Neural cell (in vitro differentiated cells): ENCODE measurements around the gene MYO1G. TPM values are rescaled to one million over a fixed set of nuclear protein-coding genes. Genes with fewer than 3 reads are reported as not detected.

ENCODE experiments used
- H2AFZ ChIP-seq: fragments of 200-600, 300-800 bp; sonication (generic), shearing (Covaris generic); 2 replicates; pipeline ENCODE4 v1.6.0; 2014; ENCODE audit warnings: low read depth, mild to moderate bottlenecking, antibody characterized with exemption, low read length, moderate library complexity
- H3F3A ChIP-seq: fragments of 200-600 bp; shearing (Covaris generic); 2 replicates; pipeline ENCODE4 v1.6.1; 2016; ENCODE audit warnings: mild to moderate bottlenecking, moderate library complexity, mixed read lengths, antibody characterized with exemption, low read length; ENCODE audit not compliant: insufficient read depth, poor library complexity, severe bottlenecking
- H3K27ac ChIP-seq: fragments of 200-600, 300-800 bp; sonication (generic), shearing (Covaris generic); 2 replicates; pipeline ENCODE4 v1.5.1; 2014; ENCODE audit warnings: mild to moderate bottlenecking, low read length, moderate library complexity
- H3K27me3 ChIP-seq: fragments of 300-800, 200-600 bp; sonication (generic), shearing (Covaris generic); 2 replicates; pipeline ENCODE4 v1.6.0; 2014; ENCODE audit warnings: mild to moderate bottlenecking, low read depth, low read length, moderate library complexity; ENCODE audit not compliant: insufficient read depth
- H3K36me3 ChIP-seq: fragments of 300-800, 200-600 bp; sonication (generic), shearing (Covaris generic); 2 replicates; pipeline ENCODE4 v1.5.1; 2014; ENCODE audit warnings: mild to moderate bottlenecking, antibody characterized with exemption, low read length, moderate library complexity; ENCODE audit not compliant: insufficient read depth
- H3K4me2 ChIP-seq: fragments of 300-800, 200-600 bp; sonication (generic), shearing (Covaris generic); 2 replicates; pipeline ENCODE4 v1.6.0; 2014; ENCODE audit warnings: mild to moderate bottlenecking, low read length
- H3K4me3 ChIP-seq: fragments of 300-800, 200-600 bp; sonication (generic), shearing (Covaris generic); 2 replicates; pipeline ENCODE4 v1.5.1; 2014; ENCODE audit warnings: mild to moderate bottlenecking, low read length, moderate library complexity
- H3K79me2 ChIP-seq: fragments of 200-600 bp; shearing (Covaris generic); replicated peaks from 2 replicates; pipeline ENCODE4 v1.6.0; 2014; ENCODE audit warnings: mild to moderate bottlenecking, low read length, moderate library complexity; ENCODE audit not compliant: insufficient read depth
- H3K9ac ChIP-seq: fragments of 300-800, 200-600 bp; sonication (generic), shearing (Covaris generic); 2 replicates; pipeline ENCODE4 v1.6.1; 2016; ENCODE audit warnings: mild to moderate bottlenecking, low read length, mixed read lengths
- H3K9me2 ChIP-seq: fragments of 200-600 bp; shearing (Covaris generic); 2 replicates; pipeline ENCODE4 v1.6.1; 2016; ENCODE audit warnings: mild to moderate bottlenecking, low read length, mixed read lengths; ENCODE audit not compliant: insufficient read depth
- H3K9me3 ChIP-seq: fragments of 200-600, 300-800 bp; sonication (generic), shearing (Covaris generic); 2 replicates; pipeline ENCODE4 v1.6.1; 2016; ENCODE audit warnings: mild to moderate bottlenecking, mixed run types, low read length, moderate library complexity, mixed read lengths
- H4K20me1 ChIP-seq: fragments of 200-600 bp; shearing (Covaris generic); 2 replicates; pipeline ENCODE4 v1.6.1; 2016; ENCODE audit warnings: mild to moderate bottlenecking, mixed run types; ENCODE audit not compliant: insufficient read depth
- EP300 ChIP-seq: fragments of 450-650 bp; conservative IDR thresholded peaks from 2 replicates; pipeline ENCODE4 v1.6.1; 2014; ENCODE audit warnings: antibody characterized with exemption, mild to moderate bottlenecking, moderate library complexity; ENCODE audit not compliant: poor library complexity, severe bottlenecking
- EZH2 ChIP-seq: fragments of 200-600, 300-800 bp; shearing (Covaris generic), sonication (generic); IDR thresholded peaks from 2 replicates; pipeline ENCODE4 v1.6.1; 2014; ENCODE audit warnings: antibody characterized with exemption, low read length, borderline replicate concordance, mild to moderate bottlenecking; ENCODE audit not compliant: insufficient read depth, poor library complexity, severe bottlenecking
- MXI1 ChIP-seq: fragments of 450-650 bp; conservative IDR thresholded peaks from 2 replicates; pipeline ENCODE4 v1.6.1; 2014; ENCODE audit warnings: antibody characterized with exemption, mild to moderate bottlenecking; ENCODE audit not compliant: poor library complexity, severe bottlenecking
- POLR2AphosphoS5 ChIP-seq: IDR thresholded peaks from 2 replicates; pipeline ENCODE4 v1.6.1; 2012
- RAD21 ChIP-seq: fragments of 450-650 bp; conservative IDR thresholded peaks from 2 replicates; pipeline ENCODE4 v1.6.1; 2014; ENCODE audit warnings: antibody characterized with exemption, mild to moderate bottlenecking, moderate library complexity
- SMC3 ChIP-seq: fragments of 450-650 bp; conservative IDR thresholded peaks from 2 replicates; pipeline ENCODE4 v1.6.1; 2014; ENCODE audit warnings: antibody characterized with exemption, mild to moderate bottlenecking, moderate library complexity; ENCODE audit not compliant: poor library complexity
- TAF1 ChIP-seq: IDR thresholded peaks from 2 replicates; pipeline ENCODE4 v1.6.1; 2012; ENCODE audit warnings: low read depth
- polyA plus RNA-seq: library from polyadenylated mRNA; depleted of rRNA; stranded (reverse); fragments of >200 nt; gene quantifications from 2 replicates; pipeline ENCODE4 v1.2.3, GENCODE V29; 2014
- TF ChIP-seq, protein P1 (sequence below): IDR thresholded peaks from 2 replicates; pipeline ENCODE4 v1.6.1; 2012; ENCODE audit warnings: borderline replicate concordance
- TF ChIP-seq, protein P2 (sequence below): fragments of 450-650 bp; IDR thresholded peaks from 2 replicates; pipeline ENCODE4 v1.5.1; 2014; ENCODE audit warnings: antibody characterized with exemption, mild to moderate bottlenecking, moderate library complexity; ENCODE audit not compliant: poor library complexity, severe bottlenecking

MYO1G gene
- polyA plus RNA-seq, 1 donor from 2014 or later, result 0.38 TPM

DNA sequence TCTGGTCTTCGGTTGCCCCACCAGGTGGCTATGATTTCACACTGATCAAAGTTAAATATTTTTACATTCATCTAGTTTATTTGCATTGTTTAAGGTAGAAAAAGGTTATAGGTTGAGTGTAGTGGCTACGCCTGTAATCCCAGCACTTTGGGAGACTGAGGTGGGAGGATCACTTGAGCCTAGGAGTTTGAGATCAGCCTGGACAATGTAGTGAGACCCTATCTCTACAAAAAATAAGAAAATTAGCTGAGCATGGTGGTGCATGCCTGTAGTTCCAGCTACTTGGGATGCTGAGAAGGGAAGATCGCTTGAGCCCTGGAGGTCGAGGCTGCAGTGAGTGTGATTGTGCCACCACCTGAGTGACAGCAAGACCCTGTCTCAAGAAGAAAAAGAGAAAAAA lies 25.0 kb upstream of the MYO1G start:
- H3K9me2 ChIP-seq, result no peaks in the 10 kb centered on the region
- H4K20me1 ChIP-seq, result no peaks in the 10 kb centered on the region
- H3K27ac ChIP-seq, result no peak overlapping the region
- H3F3A ChIP-seq, result peaks cover 8% of the 10 kb centered on the region
- no peak overlapping the region for H2AFZ ChIP-seq
- no peak overlapping the region for H3K4me2 ChIP-seq
- H3K9ac ChIP-seq, result no peak overlapping the region
- H3K4me3 ChIP-seq, result no peak overlapping the region
- TF ChIP-seq, protein P1, sequence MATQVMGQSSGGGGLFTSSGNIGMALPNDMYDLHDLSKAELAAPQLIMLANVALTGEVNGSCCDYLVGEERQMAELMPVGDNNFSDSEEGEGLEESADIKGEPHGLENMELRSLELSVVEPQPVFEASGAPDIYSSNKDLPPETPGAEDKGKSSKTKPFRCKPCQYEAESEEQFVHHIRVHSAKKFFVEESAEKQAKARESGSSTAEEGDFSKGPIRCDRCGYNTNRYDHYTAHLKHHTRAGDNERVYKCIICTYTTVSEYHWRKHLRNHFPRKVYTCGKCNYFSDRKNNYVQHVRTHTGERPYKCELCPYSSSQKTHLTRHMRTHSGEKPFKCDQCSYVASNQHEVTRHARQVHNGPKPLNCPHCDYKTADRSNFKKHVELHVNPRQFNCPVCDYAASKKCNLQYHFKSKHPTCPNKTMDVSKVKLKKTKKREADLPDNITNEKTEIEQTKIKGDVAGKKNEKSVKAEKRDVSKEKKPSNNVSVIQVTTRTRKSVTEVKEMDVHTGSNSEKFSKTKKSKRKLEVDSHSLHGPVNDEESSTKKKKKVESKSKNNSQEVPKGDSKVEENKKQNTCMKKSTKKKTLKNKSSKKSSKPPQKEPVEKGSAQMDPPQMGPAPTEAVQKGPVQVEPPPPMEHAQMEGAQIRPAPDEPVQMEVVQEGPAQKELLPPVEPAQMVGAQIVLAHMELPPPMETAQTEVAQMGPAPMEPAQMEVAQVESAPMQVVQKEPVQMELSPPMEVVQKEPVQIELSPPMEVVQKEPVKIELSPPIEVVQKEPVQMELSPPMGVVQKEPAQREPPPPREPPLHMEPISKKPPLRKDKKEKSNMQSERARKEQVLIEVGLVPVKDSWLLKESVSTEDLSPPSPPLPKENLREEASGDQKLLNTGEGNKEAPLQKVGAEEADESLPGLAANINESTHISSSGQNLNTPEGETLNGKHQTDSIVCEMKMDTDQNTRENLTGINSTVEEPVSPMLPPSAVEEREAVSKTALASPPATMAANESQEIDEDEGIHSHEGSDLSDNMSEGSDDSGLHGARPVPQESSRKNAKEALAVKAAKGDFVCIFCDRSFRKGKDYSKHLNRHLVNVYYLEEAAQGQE, result no peak
- TF ChIP-seq TAF1 (no peak), EZH2 (no peak), RAD21 (no peak), MXI1 (no peak), EP300 (no peak), POLR2AphosphoS5 (no peak), SMC3 (no peak)
- TF ChIP-seq, protein P2, sequence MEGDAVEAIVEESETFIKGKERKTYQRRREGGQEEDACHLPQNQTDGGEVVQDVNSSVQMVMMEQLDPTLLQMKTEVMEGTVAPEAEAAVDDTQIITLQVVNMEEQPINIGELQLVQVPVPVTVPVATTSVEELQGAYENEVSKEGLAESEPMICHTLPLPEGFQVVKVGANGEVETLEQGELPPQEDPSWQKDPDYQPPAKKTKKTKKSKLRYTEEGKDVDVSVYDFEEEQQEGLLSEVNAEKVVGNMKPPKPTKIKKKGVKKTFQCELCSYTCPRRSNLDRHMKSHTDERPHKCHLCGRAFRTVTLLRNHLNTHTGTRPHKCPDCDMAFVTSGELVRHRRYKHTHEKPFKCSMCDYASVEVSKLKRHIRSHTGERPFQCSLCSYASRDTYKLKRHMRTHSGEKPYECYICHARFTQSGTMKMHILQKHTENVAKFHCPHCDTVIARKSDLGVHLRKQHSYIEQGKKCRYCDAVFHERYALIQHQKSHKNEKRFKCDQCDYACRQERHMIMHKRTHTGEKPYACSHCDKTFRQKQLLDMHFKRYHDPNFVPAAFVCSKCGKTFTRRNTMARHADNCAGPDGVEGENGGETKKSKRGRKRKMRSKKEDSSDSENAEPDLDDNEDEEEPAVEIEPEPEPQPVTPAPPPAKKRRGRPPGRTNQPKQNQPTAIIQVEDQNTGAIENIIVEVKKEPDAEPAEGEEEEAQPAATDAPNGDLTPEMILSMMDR, result no peak
- no peaks in the 10 kb centered on the region for H3K27me3 ChIP-seq
- H3K79me2 ChIP-seq, result peaks cover 30% of the 10 kb centered on the region
- no peaks in the 10 kb centered on the region for H3K9me3 ChIP-seq
- no peaks in the 10 kb centered on the region for H3K36me3 ChIP-seq

DNA sequence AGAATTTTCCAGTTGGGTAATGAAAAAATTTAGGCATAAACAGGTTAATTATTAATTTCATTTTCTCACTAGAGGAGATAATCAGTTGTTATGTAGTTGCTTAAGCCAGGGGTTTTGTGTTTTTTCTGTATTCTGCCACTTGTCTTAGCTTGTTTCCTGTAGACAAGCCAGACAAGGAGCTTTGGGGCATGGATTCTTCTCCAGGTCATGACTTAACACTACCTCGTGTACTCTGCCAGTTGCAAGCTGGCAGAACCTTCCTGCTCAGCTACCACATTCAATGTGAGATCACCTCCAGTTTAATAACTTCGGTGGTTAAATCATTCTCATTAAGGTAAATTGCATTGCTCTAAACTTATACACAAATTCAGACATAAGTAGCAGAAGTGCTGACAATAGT lies 23.0 kb upstream of the MYO1G start:
- H3K79me2 ChIP-seq, result peaks cover 30% of the 10 kb centered on the region
- H3K4me3 ChIP-seq, result peak overlapping the region; percentile 89
- H3F3A ChIP-seq, result peaks cover 8% of the 10 kb centered on the region
- no peak overlapping the region for H3K4me2 ChIP-seq
- H4K20me1 ChIP-seq, result no peaks in the 10 kb centered on the region
- peak overlapping the region; percentile 69 for H3K9ac ChIP-seq
- no peaks in the 10 kb centered on the region for H3K27me3 ChIP-seq
- no peaks in the 10 kb centered on the region for H3K9me2 ChIP-seq
- no peak overlapping the region for H3K27ac ChIP-seq
- H3K9me3 ChIP-seq, result no peaks in the 10 kb centered on the region
- TF ChIP-seq, protein P2, result no peak
- no peak for TF ChIP-seq TAF1
- TF ChIP-seq RAD21, result no peak
- no peak for TF ChIP-seq MXI1
- TF ChIP-seq SMC3, result no peak
- no peak for TF ChIP-seq EP300
- TF ChIP-seq, protein P1, result no peak
- H3K36me3 ChIP-seq, result no peaks in the 10 kb centered on the region
- no peak overlapping the region for H2AFZ ChIP-seq
